Measurements from ENCODE around the gene HEPACAM2. TPM values are rescaled to one million over a fixed set of nuclear protein-coding genes. Genes with fewer than 3 reads are reported as not detected.

HEPACAM2 gene
- total and polyA plus RNA-seq, 2 of the 8 experiments (the other 6 are each of a cell fraction or from before 2014, with no cell fraction given), result not detected

DNA sequence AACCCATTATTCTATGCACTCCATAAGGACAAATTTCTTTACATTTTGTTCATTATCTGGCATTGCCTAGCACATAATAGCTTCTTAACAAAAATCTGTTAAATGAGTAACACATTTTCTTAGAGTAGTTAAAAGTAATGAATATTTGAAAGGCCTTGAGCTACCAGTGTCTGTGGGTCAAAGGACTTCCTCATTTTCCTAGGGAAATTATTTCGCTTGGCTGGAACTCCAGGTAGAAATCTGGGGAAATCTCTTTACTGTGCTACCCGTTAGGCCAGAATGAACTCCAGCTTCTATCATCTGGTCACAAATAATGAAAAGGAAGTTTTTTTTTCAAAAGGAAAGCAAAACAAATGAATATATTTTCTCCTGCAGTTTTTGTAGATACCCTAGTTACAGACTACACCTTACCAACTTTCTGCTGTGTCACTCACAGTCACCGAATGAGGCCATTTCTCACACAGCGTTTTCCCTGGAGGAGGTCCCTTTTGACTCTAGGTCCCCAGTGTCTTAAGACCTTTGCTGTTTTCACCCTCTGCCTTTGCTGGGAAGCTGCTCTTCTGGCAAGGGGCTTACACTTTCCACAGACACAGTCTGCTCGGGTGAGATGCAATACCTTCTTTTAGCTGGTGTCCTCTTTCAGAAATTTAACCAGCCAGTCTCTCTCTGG, 79.7 kb downstream of the HEPACAM2 start (continued):
- TF ChIP-seq ATF2 (IDR thresholded peaks at IDR 0.05; ENCODE audit: low read length) (no peak), RAD21 (IDR thresholded peaks at IDR 0.05 in 1 of 2, conservative IDR thresholded peaks at IDR 0.05 in 1 of 2; ENCODE audit: low read depth in 2 of 2, low read length in 2 of 2) (no peak), SP4 (IDR thresholded peaks at IDR 0.05; ENCODE audit: low read length) (no peak), POLR2AphosphoS5 (IDR thresholded peaks at IDR 0.05; ENCODE audit: low read depth, low read length) (no peak), PHF8 (conservative IDR thresholded peaks at IDR 0.05; ENCODE audit: low read depth, low read length) (no peak), EP300 (IDR thresholded peaks at IDR 0.05; ENCODE audit: borderline replicate concordance in 1 of 2, low read depth in 2 of 2, low read length in 2 of 2) (no peak), RBBP5 (IDR thresholded peaks at IDR 0.05; ENCODE audit: borderline replicate concordance, low read depth, low read length) (no peak), CREB1 (IDR thresholded peaks at IDR 0.05) (no peak)
